Endodermal cell (in vitro differentiated cells): ENCODE results near the gene COQ3. TPM values are rescaled to one million over a fixed set of nuclear protein-coding genes. Genes with fewer than 3 reads are reported as not detected.

Source experiments
- DNase-seq: peaks from one replicate; pipeline ENCODE4 v3.0.0-alpha.2; 2017
- H3K27ac ChIP-seq: 2 replicates; pipeline ENCODE4 v1.5.1; 2013; ENCODE audit warnings: mild to moderate bottlenecking, low read depth, low read length, moderate library complexity
- H3K27me3 ChIP-seq: 2 replicates; pipeline ENCODE4 v1.6.1; 2013; ENCODE audit warnings: mild to moderate bottlenecking, low read length, moderate library complexity; ENCODE audit not compliant: insufficient read depth, control insufficient read depth, poor library complexity, severe bottlenecking
- H3K36me3 ChIP-seq: 2 replicates; pipeline ENCODE4 v1.7.0; 2013; ENCODE audit warnings: mild to moderate bottlenecking, low read length, moderate library complexity; ENCODE audit not compliant: control insufficient read depth, insufficient read depth
- H3K4me1 ChIP-seq: one replicate; pipeline ENCODE4 v1.7.0; 2013; ENCODE audit warnings: low read length; ENCODE audit not compliant: control insufficient read depth, insufficient read depth
- H3K4me3 ChIP-seq: 2 replicates; pipeline ENCODE4 v1.5.1; 2013; ENCODE audit warnings: mild to moderate bottlenecking, low read length, moderate library complexity
- H3K9ac ChIP-seq: 2 replicates; pipeline ENCODE4 v1.6.1; 2013; ENCODE audit warnings: mild to moderate bottlenecking, low read length, moderate library complexity; ENCODE audit not compliant: poor library complexity, severe bottlenecking; ENCODE audit errors: extremely low read depth
- H3K9me3 ChIP-seq: 2 replicates; pipeline ENCODE4 v1.6.1; 2013; ENCODE audit warnings: mild to moderate bottlenecking, low read length, moderate library complexity; ENCODE audit not compliant: control insufficient read depth
- H3K27ac Mint-ChIP-seq: 2 replicates; pipeline ENCODE4 v1.8.0; 2020; ENCODE audit warnings: mixed read lengths
- H3K27me3 Mint-ChIP-seq: 2 replicates; pipeline ENCODE4 v1.8.0; 2021; ENCODE audit warnings: mild to moderate bottlenecking, mixed read lengths; ENCODE audit not compliant: insufficient read depth
- H3K36me3 Mint-ChIP-seq: 2 replicates; pipeline ENCODE4 v1.8.0; 2020; ENCODE audit warnings: low read depth, mixed read lengths
- H3K4me1 Mint-ChIP-seq: 2 replicates; pipeline ENCODE4 v1.8.0; 2020; ENCODE audit warnings: mixed read lengths
- H3K4me3 Mint-ChIP-seq: 2 replicates; pipeline ENCODE4 v1.8.0; 2020; ENCODE audit warnings: mild to moderate bottlenecking, moderate library complexity, mixed read lengths
- H3K9me3 Mint-ChIP-seq: 2 replicates; pipeline ENCODE4 v1.8.0; 2020; ENCODE audit warnings: mild to moderate bottlenecking, mixed read lengths
- whole genome bisulfite sequencing, 2 experiments: methylation state at CpG; one replicate each; pipeline versions ENCODE4 v1.1.5 to v1.1.7; 2013; ENCODE audit warnings: missing lambda C conversion rate in 2 of 2, mixed read lengths in 1 of 2; ENCODE audit not compliant: insufficient coverage in 1 of 2, insufficient read length in 1 of 2; 5-methylcytosine and 5-hydroxymethylcytosine counted together
- total RNA-seq, 2 donors: library from RNA; stranded (reverse); fragmentation: NEBNext Ultra II Directional in 1 of 2; extraction: Animal tissue kit (Norgen Biotek cat#: 25700) in 1 of 2; gene quantifications; 2 replicates in 1 of 2; 3 replicates in 1 of 2; pipeline ENCODE4 v1.2.1, GENCODE V29; 2021
- TF ChIP-seq, protein P1 (sequence below): fragments of 200-600 bp; sonication (generic); conservative IDR thresholded peaks from 2 replicates; pipeline ENCODE4 v1.5.0; 2021; ENCODE audit warnings: antibody characterized with exemption, mild to moderate bottlenecking

Gene COQ3
- total RNA-seq, 2 donors from 2014 or later: 8.7 to 15.2 TPM

DNA sequence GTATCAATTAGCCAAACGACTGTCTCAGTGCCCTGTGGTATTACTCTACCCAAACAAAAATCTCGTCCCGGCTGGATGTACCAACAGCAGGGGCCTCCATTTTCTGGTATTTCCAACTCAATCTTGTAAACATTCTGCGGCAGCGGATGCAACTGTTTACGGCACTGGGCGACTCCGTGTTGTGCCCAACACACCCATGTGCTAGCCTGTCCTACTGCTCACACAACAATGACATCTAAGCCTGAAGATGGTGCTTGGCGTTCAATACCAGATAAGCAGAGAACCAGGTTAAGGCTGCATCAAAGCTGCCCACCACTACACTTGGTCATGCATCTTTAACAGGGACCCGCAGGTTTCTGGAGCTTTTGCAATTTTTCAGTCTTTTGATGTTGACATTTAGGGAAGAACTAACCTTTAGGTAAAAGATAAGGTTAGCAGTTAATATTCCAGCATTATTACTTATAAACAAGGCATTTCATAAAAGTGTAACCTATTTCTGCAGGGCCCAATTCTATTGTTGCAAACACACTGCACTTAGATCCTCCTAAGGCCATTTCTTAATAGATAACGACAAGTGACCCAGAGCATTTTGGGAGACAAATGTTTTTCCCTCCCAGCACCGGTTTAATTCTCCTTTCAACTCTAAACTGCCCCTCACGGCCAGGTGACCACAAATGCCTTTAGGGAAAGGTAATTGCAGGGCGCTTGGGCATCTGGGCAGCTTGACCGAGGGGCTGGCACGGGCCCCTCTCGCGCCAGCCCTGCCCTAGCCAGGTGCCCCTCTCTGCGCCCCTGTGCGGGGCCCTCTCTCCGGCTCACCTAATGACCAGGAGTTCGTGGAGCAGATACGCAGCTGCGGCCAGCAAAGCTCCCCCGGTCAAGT lies 45.5 kb downstream of the COQ3 start:
- Histone ChIP-seq H3K27ac (no peak overlapping the region), H3K36me3 (no peaks in the 10 kb centered on the region), H3K4me3 (peak overlapping the region; percentile 85), H3K27me3 (peaks cover 10% of the 10 kb centered on the region), H3K4me1 (no peaks in the 10 kb centered on the region), H3K9me3 (no peaks in the 10 kb centered on the region), H3K9ac (peak overlapping the region; percentile 53)
- Mint-ChIP-seq H3K36me3 (no peaks in the 10 kb centered on the region), H3K9me3 (no peaks in the 10 kb centered on the region), H3K27me3 (peaks cover 17% of the 10 kb centered on the region), H3K4me1 (peaks cover 21% of the 10 kb centered on the region), H3K27ac (peak overlapping the region; percentile 66), H3K4me3 (peak overlapping the region; percentile 72)
- DNase-seq: no peak
- TF ChIP-seq, protein P1, sequence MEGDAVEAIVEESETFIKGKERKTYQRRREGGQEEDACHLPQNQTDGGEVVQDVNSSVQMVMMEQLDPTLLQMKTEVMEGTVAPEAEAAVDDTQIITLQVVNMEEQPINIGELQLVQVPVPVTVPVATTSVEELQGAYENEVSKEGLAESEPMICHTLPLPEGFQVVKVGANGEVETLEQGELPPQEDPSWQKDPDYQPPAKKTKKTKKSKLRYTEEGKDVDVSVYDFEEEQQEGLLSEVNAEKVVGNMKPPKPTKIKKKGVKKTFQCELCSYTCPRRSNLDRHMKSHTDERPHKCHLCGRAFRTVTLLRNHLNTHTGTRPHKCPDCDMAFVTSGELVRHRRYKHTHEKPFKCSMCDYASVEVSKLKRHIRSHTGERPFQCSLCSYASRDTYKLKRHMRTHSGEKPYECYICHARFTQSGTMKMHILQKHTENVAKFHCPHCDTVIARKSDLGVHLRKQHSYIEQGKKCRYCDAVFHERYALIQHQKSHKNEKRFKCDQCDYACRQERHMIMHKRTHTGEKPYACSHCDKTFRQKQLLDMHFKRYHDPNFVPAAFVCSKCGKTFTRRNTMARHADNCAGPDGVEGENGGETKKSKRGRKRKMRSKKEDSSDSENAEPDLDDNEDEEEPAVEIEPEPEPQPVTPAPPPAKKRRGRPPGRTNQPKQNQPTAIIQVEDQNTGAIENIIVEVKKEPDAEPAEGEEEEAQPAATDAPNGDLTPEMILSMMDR: no peak
- WGBS, 2 experiments: 38 to 40% methylated on average over 21 to 25 of the region's 25 CpGs

DNA sequence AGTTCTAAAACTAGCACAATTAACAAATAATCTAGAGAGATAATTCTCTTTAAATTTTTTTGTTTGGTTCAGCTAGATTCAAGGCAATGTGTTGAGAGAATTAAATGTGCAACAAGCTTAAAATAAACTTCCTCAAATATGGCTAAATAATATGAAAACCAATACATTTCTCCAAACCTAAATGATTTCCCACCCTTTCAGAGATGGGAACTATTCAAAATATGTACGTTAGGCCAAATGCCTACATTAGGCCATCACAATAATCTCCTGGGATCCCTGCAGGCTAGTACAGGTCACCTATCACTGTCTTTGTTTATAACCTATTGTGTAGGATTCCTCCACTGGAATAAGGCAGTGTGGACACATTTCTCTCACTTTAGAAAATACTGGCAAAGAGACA lies 46.2 kb downstream of the COQ3 start:
- H3K4me1 Mint-ChIP-seq: peaks cover 21% of the 10 kb centered on the region

DNA sequence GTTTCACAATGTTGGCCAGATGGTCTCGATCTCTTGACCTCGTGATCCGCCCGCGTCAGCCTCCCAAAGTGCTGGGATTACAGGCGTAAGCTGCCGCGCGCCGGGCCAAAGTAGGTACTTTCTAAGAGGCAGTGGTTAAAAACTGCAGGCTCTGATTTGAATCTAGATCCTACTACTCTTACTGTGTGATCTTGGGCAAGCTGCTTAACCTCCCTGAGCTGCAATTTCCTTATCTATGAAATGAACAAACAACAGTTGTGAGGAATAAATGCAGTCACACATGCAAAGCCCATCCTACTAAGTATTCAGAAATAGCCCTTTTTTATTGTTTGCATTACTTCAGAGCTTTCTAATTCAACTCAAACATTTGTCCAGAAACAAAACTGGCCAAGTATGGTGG lies 47.4 kb downstream of the COQ3 start:
- Mint-ChIP-seq H3K4me1 (peaks cover 21% of the 10 kb centered on the region), H3K4me3 (no peak overlapping the region), H3K9me3 (no peaks in the 10 kb centered on the region), H3K27ac (no peak overlapping the region), H3K36me3 (no peaks in the 10 kb centered on the region), H3K27me3 (peaks cover 8% of the 10 kb centered on the region)
- Histone ChIP-seq H3K27ac (no peak overlapping the region), H3K4me3 (no peak overlapping the region), H3K9me3 (no peaks in the 10 kb centered on the region), H3K27me3 (peaks cover 10% of the 10 kb centered on the region), H3K36me3 (no peaks in the 10 kb centered on the region), H3K9ac (no peak overlapping the region), H3K4me1 (no peaks in the 10 kb centered on the region)
- WGBS, 2 experiments: 91 to 96% methylated on average over 4 to 10 of the region's 10 CpGs
- DNase-seq: no peak
- TF ChIP-seq, protein P1: no peak

More for the DNA sequence above, 46.2 kb downstream of the COQ3 start:
- Histone ChIP-seq H3K4me3 (peak overlapping the region; percentile 85), H3K36me3 (no peaks in the 10 kb centered on the region), H3K9me3 (no peaks in the 10 kb centered on the region), H3K27me3 (peaks cover 10% of the 10 kb centered on the region), H3K27ac (no peak overlapping the region), H3K4me1 (no peaks in the 10 kb centered on the region), H3K9ac (no peak overlapping the region)
- H3K36me3 Mint-ChIP-seq: no peaks in the 10 kb centered on the region
- TF ChIP-seq, protein P1: no peak
- no peak overlapping the region for H3K27ac Mint-ChIP-seq
- H3K9me3 Mint-ChIP-seq: no peaks in the 10 kb centered on the region
- H3K27me3 Mint-ChIP-seq: peaks cover 14% of the 10 kb centered on the region
- H3K4me3 Mint-ChIP-seq: peak overlapping the region; percentile 72
- WGBS, 2 experiments: 71 to 78% methylated on average over 1 of the region's 1 CpG
- no peak for DNase-seq
